ENCODE measurements around the gene HS3ST5. TPM values are rescaled to one million over a fixed set of nuclear protein-coding genes. Genes with fewer than 3 reads are reported as not detected.

The HS3ST5 gene
- total RNA-seq, 1 donor from 2014 or later = 17.4 TPM

GRCh38 chr6:114179411-114179810 lies 163.4 kb downstream of the HS3ST5 start:
- no peaks in the 10 kb centered on the region for H3K36me3 Mint-ChIP-seq (ENCODE audit: unreplicated experiment)
- no peak overlapping the region for H3K4me3 Mint-ChIP-seq (ENCODE audit: unreplicated experiment)
- no peak overlapping the region for H3K27ac Mint-ChIP-seq (ENCODE audit: unreplicated experiment)
- H3K27me3 Mint-ChIP-seq (ENCODE audit: unreplicated experiment) = no peaks in the 10 kb centered on the region
- H3K9me3 Mint-ChIP-seq (ENCODE audit: unreplicated experiment) = peaks cover 1% of the 10 kb centered on the region
- peaks cover 4% of the 10 kb centered on the region for H3K4me1 Mint-ChIP-seq (ENCODE audit: low read depth, unreplicated experiment)
- no peak for DNase-seq
- TF ChIP-seq CTCF (IDR thresholded peaks at IDR 0.05; ENCODE audit: partially characterized antibody, unreplicated experiment) = no peak

GRCh38 chr6:114176726-114177125 lies 166.1 kb downstream of the HS3ST5 start:
- DNase-seq = no peak
- no peak for TF ChIP-seq CTCF (IDR thresholded peaks at IDR 0.05; ENCODE audit: partially characterized antibody, unreplicated experiment)
- Mint-ChIP-seq H3K36me3 (ENCODE audit: unreplicated experiment) (no peaks in the 10 kb centered on the region), H3K9me3 (ENCODE audit: unreplicated experiment) (no peaks in the 10 kb centered on the region), H3K4me1 (ENCODE audit: low read depth, unreplicated experiment) (peaks cover 8% of the 10 kb centered on the region), H3K4me3 (ENCODE audit: unreplicated experiment) (no peak overlapping the region), H3K27me3 (ENCODE audit: unreplicated experiment) (no peaks in the 10 kb centered on the region), H3K27ac (ENCODE audit: unreplicated experiment) (no peak overlapping the region)

- peaks cover 17% of the 10 kb centered on the region for H3K4me1 Mint-ChIP-seq (ENCODE audit: low read depth, unreplicated experiment)
- H3K27me3 Mint-ChIP-seq (ENCODE audit: unreplicated experiment) = no peaks in the 10 kb centered on the region
- no peak for DNase-seq
- no peaks in the 10 kb centered on the region for H3K36me3 Mint-ChIP-seq (ENCODE audit: unreplicated experiment)
- H3K9me3 Mint-ChIP-seq (ENCODE audit: unreplicated experiment) = no peaks in the 10 kb centered on the region
- H3K27ac Mint-ChIP-seq (ENCODE audit: unreplicated experiment) = no peak overlapping the region
- no peak overlapping the region for H3K4me3 Mint-ChIP-seq (ENCODE audit: unreplicated experiment)
- no peak for TF ChIP-seq CTCF (IDR thresholded peaks at IDR 0.05; ENCODE audit: partially characterized antibody, unreplicated experiment)
These were observed 170.1 kb downstream of the HS3ST5 start for GRCh38 chr6:114172576-114173260.

- Mint-ChIP-seq H3K27me3 (ENCODE audit: unreplicated experiment) (no peaks in the 10 kb centered on the region), H3K4me3 (ENCODE audit: unreplicated experiment) (no peak overlapping the region), H3K4me1 (ENCODE audit: low read depth, unreplicated experiment) (peaks cover 17% of the 10 kb centered on the region), H3K27ac (ENCODE audit: unreplicated experiment) (no peak overlapping the region), H3K36me3 (ENCODE audit: unreplicated experiment) (no peaks in the 10 kb centered on the region), H3K9me3 (ENCODE audit: unreplicated experiment) (no peaks in the 10 kb centered on the region)
- no peak for TF ChIP-seq CTCF (IDR thresholded peaks at IDR 0.05; ENCODE audit: partially characterized antibody, unreplicated experiment)
- DNase-seq = no peak
These were observed 171.3 kb downstream of the HS3ST5 start for GRCh38 chr6:114171473-114171872.

GRCh38 chr6:114170958-114171387 lies 171.8 kb downstream of the HS3ST5 start:
- DNase-seq = no peak
- TF ChIP-seq CTCF (IDR thresholded peaks at IDR 0.05; ENCODE audit: partially characterized antibody, unreplicated experiment) = no peak
- no peaks in the 10 kb centered on the region for H3K9me3 Mint-ChIP-seq (ENCODE audit: unreplicated experiment)
- no peak overlapping the region for H3K27ac Mint-ChIP-seq (ENCODE audit: unreplicated experiment)
- no peaks in the 10 kb centered on the region for H3K36me3 Mint-ChIP-seq (ENCODE audit: unreplicated experiment)
- no peak overlapping the region for H3K4me3 Mint-ChIP-seq (ENCODE audit: unreplicated experiment)
- H3K4me1 Mint-ChIP-seq (ENCODE audit: low read depth, unreplicated experiment) = peaks cover 17% of the 10 kb centered on the region
- H3K27me3 Mint-ChIP-seq (ENCODE audit: unreplicated experiment) = no peaks in the 10 kb centered on the region

Data from glutamatergic neuron (in vitro differentiated cells).